ENCODE results near the gene IL36A.

IL36A gene

GRCh38 chr2:113050921-113051895 lies 45.9 kb downstream of the IL36A start:
- no peak for DNase-seq (ENCODE audit: low read depth in 2 of 2)

- DNase-seq (ENCODE audit: low read depth in 2 of 2), result no peak
These were observed 47.2 kb downstream of the IL36A start, which contains the start of gene IL36B for GRCh38 chr2:113052396-113052917. TSS of gene IL36B (minus strand) at chr2:113052867.

- no peak for DNase-seq (ENCODE audit: low read depth in 2 of 2)
These were observed 48.4 kb downstream of the IL36A start for GRCh38 chr2:113053666-113054065.

- DNase-seq (ENCODE audit: low read depth in 2 of 2), result no peak
These were observed 48.8 kb downstream of the IL36A start for GRCh38 chr2:113054066-113054465.

- DNase-seq (ENCODE audit: low read depth in 2 of 2), result no peak
These were observed 51.3 kb downstream of the IL36A start for GRCh38 chr2:113056521-113056920.

GRCh38 chr2:113057117-113057516 lies 51.9 kb downstream of the IL36A start:
- DNase-seq (ENCODE audit: low read depth in 2 of 2), result no peak
